Subcutaneous adipose tissue (tissue), 4 donors: ENCODE data around the gene FASTKD2. TPM values are rescaled to one million over a fixed set of nuclear protein-coding genes. Genes with fewer than 3 reads are reported as not detected.

Experiments
- CTCF ChIP-seq: fragments of 450-650 bp; IDR thresholded peaks from one replicate; pipeline ENCODE4 v1.5.1; 2016; ENCODE audit warnings: low read depth, mild to moderate bottlenecking, control low read depth, antibody characterized with exemption, moderate library complexity
- small RNA-seq: library from RNA; depleted of rRNA; stranded (forward); fragments of <200 nt; gene quantifications from one replicate; pipeline ENCODE3, GENCODE V24; 2016
- total RNA-seq, 4 donors: library from RNA; depleted of rRNA; stranded (reverse); fragments of >200 nt; gene quantifications; one replicate each; pipeline ENCODE4 v1.1.0, GENCODE V29; 2016

FASTKD2 gene
- total RNA-seq, 4 donors from 2014 or later, result 24.8 to 45.2 (median 27.2) TPM

- TF ChIP-seq CTCF, result no peak
Measured at GRCh38 chr2:206840999-206841398, 75.6 kb downstream of the FASTKD2 start.

Small RNA genes within 50 kb of the gene (small RNA-seq; reads per million reads assigned to genes)
- not detected for gene MIR3130-2

Other genes with a start within 250 kb of the FASTKD2 start
- gene FAM237A, start 123.1 kb upstream of the FASTKD2 start, total RNA-seq, result not detected
- gene DYTN, start 47.2 kb upstream of the FASTKD2 start, total RNA-seq, result not detected
- 1 to 10 TPM in 1 of 4 donors, under 1 TPM in 3; 0.17 to 1.1 (median 0.51) TPM for gene MDH1B, start 278 bp upstream of the FASTKD2 start, total RNA-seq
- gene CPO, start 173.9 kb downstream of the FASTKD2 start, total RNA-seq, result 1 to 10 TPM in 2 of 4 donors, under 1 TPM in 1, not detected in 1; 0.44 to 2.4 (median 1.2) TPM